Spleen (tissue), 11 donors: Measurements from ENCODE around the gene PDGFC. TPM values are rescaled to one million over a fixed set of nuclear protein-coding genes. Genes with fewer than 3 reads are reported as not detected.

ENCODE experiments used
- DNase-seq: peaks from one replicate; pipeline ENCODE4 v3.0.0-alpha.2; 2020
- H3K27ac ChIP-seq, 8 donors: fragments of 200-600 bp; sonication (generic) in 7 of 8; 1 replicate in 4 of 8; 2 replicates in 4 of 8; pipeline versions ENCODE4 v1.5.0 to v1.8.0; 2016 to 2021; ENCODE audit warnings: inconsistent platforms in 4 of 8, mild to moderate bottlenecking in 4 of 8, moderate library complexity in 1 of 8
- H3K27me3 ChIP-seq, 7 donors: fragments of 200-600 bp; sonication (generic) in 6 of 7; replicated peaks in 1 of 7; 1 replicate in 4 of 7; 2 replicates in 3 of 7; pipeline versions ENCODE4 v1.5.0 to v1.8.0; 2016 to 2021; ENCODE audit warnings: inconsistent platforms in 3 of 7, mild to moderate bottlenecking in 1 of 7
- H3K36me3 ChIP-seq, 6 donors: fragments of 200-600 bp; sonication (generic) in 5 of 6; 1 replicate in 4 of 6; 2 replicates in 2 of 6; pipeline versions ENCODE4 v1.5.0 to v1.8.0; 2016 to 2021; ENCODE audit warnings: inconsistent platforms in 2 of 6
- H3K4me1 ChIP-seq, 6 donors: fragments of 200-600 bp; sonication (generic) in 5 of 6; 1 replicate in 3 of 6; 2 replicates in 3 of 6; pipeline versions ENCODE4 v1.5.0 to v1.8.0; 2016 to 2021; ENCODE audit warnings: inconsistent platforms in 3 of 6
- H3K4me3 ChIP-seq, 8 donors: fragments of 200-600 bp; sonication (generic) in 7 of 8; 1 replicate in 4 of 8; 2 replicates in 4 of 8; pipeline versions ENCODE4 v1.5.0 to v1.8.0; 2016 to 2021; ENCODE audit warnings: inconsistent platforms in 4 of 8, mild to moderate bottlenecking in 4 of 8, moderate library complexity in 2 of 8
- H3K9me3 ChIP-seq, 8 donors: fragments of 200-600 bp; sonication (generic) in 7 of 8; 1 replicate in 4 of 8; 2 replicates in 4 of 8; pipeline versions ENCODE4 v1.5.0 to v1.8.0; 2016 to 2021; ENCODE audit warnings: inconsistent platforms in 4 of 8
- POLR2A ChIP-seq, 3 donors: fragments of 450-650 bp; IDR thresholded peaks; one replicate each; pipeline ENCODE4 v1.5.1; 2017; ENCODE audit warnings: antibody characterized with exemption in 3 of 3, mild to moderate bottlenecking in 1 of 3
- POLR2AphosphoS5 ChIP-seq, 3 donors: sonication (generic); formaldehyde crosslinking; IDR thresholded peaks; one replicate each; pipeline ENCODE4 v1.5.1; 2017; ENCODE audit warnings: antibody characterized with exemption in 3 of 3
- WGBS, 5 donors: extraction: QIAGEN DNeasy Blood & Tissue Kit in 3 of 5; methylation state at CpG; one replicate each; pipeline versions ENCODE4 v1.1.5 to v1.1.7; 2013 to 2018; 5-methylcytosine and 5-hydroxymethylcytosine counted together
- intact Hi-C: fragments of 100-400 bp; cut with DNase I; formaldehyde crosslinking; loops from one replicate; pipeline ENCODE4 v1.15.0; 2023; ENCODE audit warnings: low total_unique reads
- polyA plus RNA-seq, 3 donors: library from polyadenylated mRNA; stranded (reverse); fragments of 200-250 nt; gene quantifications; one replicate each; pipeline ENCODE4 v1.2.1, GENCODE V29; 2013
- total RNA-seq, 7 donors: library from RNA; depleted of rRNA in 3 of 7; stranded (reverse); fragments of >200 nt in 3 of 7; fragmentation: NEBNext Ultra II Directional in 4 of 7; extraction: Animal tissue kit (Norgen Biotek cat#: 25700) in 4 of 7; gene quantifications; one replicate each; pipeline versions ENCODE4 v1.1.0 to v1.2.1, GENCODE V29; 2016 to 2021
- TF ChIP-seq, protein P1 (sequence below), 11 experiments: fragments of 200-600 bp in 7 of 11; fragments of 450-650 bp in 4 of 11; sonication (generic) in 4 of 11; IDR thresholded peaks in 8 of 11; conservative IDR thresholded peaks in 3 of 11; 1 replicate in 7 of 11; 2 replicates in 4 of 11; pipeline versions ENCODE4 v1.4.0 to v1.8.0; 2016 to 2021; ENCODE audit warnings: antibody characterized with exemption in 11 of 11, inconsistent platforms in 4 of 11, mild to moderate bottlenecking in 1 of 11
- donor health status: healthy with polysubstance abuse.
- donor health status: DM: no; HTN: no; CAD: no; lungs with moderate emphysema.
- donor health status: DM: no; HTN: no; CAD: no.
- donor health status: Bipolar disorder and iron deficiency.
- donor health status: healthy.
- donor health status: DM: no; HTN: no; CAD: no.
- donor health status: DM: yes; HTN: yes; CAD: no.

Gene PDGFC
- total and polyA plus RNA-seq, 10 donors, result 1.6 to 24.7 (median 14.8) TPM

DNA sequence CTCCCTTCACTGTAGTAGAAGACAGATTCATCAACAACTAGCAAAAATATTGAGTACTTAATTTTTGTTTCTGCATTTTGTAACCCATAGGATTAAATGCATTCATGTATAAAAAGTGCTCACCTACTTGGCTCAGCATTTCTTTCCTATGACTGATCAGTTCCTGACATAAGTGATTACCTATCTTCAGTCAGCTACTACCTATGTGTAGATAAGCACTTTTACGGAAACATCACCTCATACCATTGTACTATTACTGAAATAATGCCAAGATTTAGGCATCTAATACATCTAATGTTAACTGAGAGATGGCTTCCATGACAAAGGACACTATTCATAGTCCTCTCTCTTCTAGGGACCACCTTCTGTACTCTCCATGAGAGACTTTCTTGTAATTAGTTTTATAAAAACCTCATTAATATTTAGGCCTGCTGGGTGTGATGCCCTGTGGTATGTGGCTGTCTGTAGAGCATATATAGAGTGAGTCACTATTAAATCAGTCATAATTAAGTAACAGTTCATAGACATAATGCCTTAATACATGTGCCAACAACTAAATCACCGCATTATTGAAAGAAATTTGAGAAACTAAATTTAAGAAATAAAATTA, 147.0 kb downstream of the PDGFC start:
- H3K27ac ChIP-seq, result no peak overlapping the region
- H3K4me3 ChIP-seq, result no peak overlapping the region
- DNase-seq, result no peak
- H3K27me3 ChIP-seq, result no peaks in the 10 kb centered on the region
- no peaks in the 10 kb centered on the region for H3K9me3 ChIP-seq
- intact Hi-C loops, result no loop called here
- 95 to 100% (median 96%) methylated on average over 2 of the region's 2 CpGs for WGBS, 5 donors
- H3K36me3 ChIP-seq, result no peaks in the 10 kb centered on the region
- H3K4me1 ChIP-seq, result peaks cover 0 to 3% (median 0%) of the 10 kb centered on the region in 6 donors
- no peak for TF ChIP-seq POLR2A (IDR thresholded peaks at IDR 0.05)
- TF ChIP-seq POLR2AphosphoS5 (IDR thresholded peaks at IDR 0.05), result no peak
- TF ChIP-seq, protein P1, sequence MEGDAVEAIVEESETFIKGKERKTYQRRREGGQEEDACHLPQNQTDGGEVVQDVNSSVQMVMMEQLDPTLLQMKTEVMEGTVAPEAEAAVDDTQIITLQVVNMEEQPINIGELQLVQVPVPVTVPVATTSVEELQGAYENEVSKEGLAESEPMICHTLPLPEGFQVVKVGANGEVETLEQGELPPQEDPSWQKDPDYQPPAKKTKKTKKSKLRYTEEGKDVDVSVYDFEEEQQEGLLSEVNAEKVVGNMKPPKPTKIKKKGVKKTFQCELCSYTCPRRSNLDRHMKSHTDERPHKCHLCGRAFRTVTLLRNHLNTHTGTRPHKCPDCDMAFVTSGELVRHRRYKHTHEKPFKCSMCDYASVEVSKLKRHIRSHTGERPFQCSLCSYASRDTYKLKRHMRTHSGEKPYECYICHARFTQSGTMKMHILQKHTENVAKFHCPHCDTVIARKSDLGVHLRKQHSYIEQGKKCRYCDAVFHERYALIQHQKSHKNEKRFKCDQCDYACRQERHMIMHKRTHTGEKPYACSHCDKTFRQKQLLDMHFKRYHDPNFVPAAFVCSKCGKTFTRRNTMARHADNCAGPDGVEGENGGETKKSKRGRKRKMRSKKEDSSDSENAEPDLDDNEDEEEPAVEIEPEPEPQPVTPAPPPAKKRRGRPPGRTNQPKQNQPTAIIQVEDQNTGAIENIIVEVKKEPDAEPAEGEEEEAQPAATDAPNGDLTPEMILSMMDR (IDR thresholded peaks at IDR 0.05 in 8 of 11, conservative IDR thresholded peaks at IDR 0.05 in 3 of 11), result no peak

DNA sequence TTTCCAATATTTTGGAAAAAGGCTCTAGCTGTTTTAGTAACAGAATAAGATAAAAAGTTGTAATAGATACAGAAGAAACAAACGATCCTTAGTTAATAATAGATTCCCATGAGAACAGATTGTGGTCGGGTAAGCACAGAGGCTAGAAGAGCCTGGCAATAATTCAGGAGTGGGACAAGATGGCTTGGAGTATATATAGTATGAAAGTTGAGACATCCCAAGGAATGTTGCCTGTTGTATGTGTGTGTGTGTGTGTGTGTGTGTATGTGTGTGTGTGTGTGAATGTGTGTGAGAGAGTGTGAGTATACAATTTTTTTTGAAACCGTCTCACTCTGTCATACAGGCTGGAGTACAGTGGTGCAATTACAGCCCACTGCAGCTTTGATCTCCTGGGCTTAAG, 150.7 kb downstream of the PDGFC start:
- H3K4me1 ChIP-seq, result no peaks in the 10 kb centered on the region
- H3K9me3 ChIP-seq, result peaks cover 0 to 5% (median 0%) of the 10 kb centered on the region in 8 donors
- no peak overlapping the region for H3K27ac ChIP-seq
- no peak for TF ChIP-seq POLR2AphosphoS5 (IDR thresholded peaks at IDR 0.05)
- TF ChIP-seq POLR2A (IDR thresholded peaks at IDR 0.05), result no peak
- TF ChIP-seq, protein P1 (IDR thresholded peaks at IDR 0.05 in 8 of 11, conservative IDR thresholded peaks at IDR 0.05 in 3 of 11), result no peak
- H3K4me3 ChIP-seq, result no peak overlapping the region
- no peak for DNase-seq
- H3K36me3 ChIP-seq, result no peaks in the 10 kb centered on the region
- H3K27me3 ChIP-seq, result no peaks in the 10 kb centered on the region
- intact Hi-C loops, result no loop called here
- WGBS, 5 donors, result 71 to 84% (median 81%) methylated on average over 3 of the region's 3 CpGs

DNA sequence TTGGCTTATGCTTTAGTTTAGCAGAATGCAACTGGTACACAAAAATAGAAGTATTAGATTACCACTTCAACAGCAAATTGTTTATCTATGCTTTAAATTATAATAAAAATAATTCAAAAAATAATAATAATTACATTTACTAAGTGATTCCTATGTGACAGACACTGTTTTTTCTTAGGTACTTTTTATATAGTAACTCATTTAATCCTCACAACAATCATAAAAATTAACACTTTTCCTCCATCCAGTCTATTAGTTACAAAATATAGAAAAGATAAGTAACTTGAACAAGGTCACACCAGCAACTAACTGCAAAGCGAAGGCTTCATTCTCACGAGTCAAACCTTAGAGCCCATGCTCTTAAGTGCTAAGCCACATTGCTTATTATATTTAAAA, 155.2 kb downstream of the PDGFC start:
- H3K9me3 ChIP-seq, result peaks cover 0 to 5% (median 0%) of the 10 kb centered on the region in 8 donors
- H3K36me3 ChIP-seq, result no peaks in the 10 kb centered on the region
- intact Hi-C loops, result no loop called here
- H3K4me1 ChIP-seq, result no peaks in the 10 kb centered on the region
- no peak overlapping the region for H3K27ac ChIP-seq
- 68 to 88% (median 75%) methylated on average over 2 of the region's 2 CpGs for WGBS, 5 donors
- no peak overlapping the region for H3K4me3 ChIP-seq
- no peaks in the 10 kb centered on the region for H3K27me3 ChIP-seq
- no peak for DNase-seq
- TF ChIP-seq, protein P1 (IDR thresholded peaks at IDR 0.05 in 8 of 11, conservative IDR thresholded peaks at IDR 0.05 in 3 of 11), result no peak
- no peak for TF ChIP-seq POLR2AphosphoS5 (IDR thresholded peaks at IDR 0.05)

DNA sequence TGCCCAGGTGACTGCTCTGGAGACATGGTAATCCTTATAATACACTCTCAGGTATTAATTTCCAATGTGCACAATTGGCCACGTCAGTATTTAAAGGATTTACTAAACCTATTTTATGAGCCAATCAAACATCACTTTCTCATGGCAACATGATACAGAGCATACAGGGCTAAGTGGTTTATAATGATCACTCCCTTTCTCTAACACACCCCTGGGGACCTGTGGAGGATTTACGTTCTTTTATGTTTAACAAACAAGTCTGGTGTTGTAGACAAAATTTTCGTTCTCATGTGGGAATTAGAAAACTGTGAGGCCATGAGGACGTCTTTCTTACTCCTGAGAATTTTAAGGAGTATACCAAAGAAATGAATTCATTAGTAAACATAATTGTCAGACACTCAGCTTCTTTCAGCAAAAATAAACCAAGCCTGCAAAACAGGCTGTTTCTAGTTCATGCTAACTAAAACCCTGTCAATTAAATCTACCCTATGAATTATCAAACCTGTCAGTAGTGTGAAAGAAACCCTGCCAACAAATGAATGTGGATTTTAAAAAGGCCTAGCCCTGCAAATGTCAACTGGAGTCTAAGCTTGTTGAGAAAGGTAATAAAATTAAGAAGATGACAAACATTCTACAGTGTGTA, 155.8 kb downstream of the PDGFC start:
- H3K4me1 ChIP-seq, result no peaks in the 10 kb centered on the region
- WGBS, 5 donors, result 55 to 81% (median 70%) methylated on average over 4 of the region's 4 CpGs
- DNase-seq, result no peak
- no peak overlapping the region for H3K27ac ChIP-seq
- no peaks in the 10 kb centered on the region for H3K36me3 ChIP-seq
- TF ChIP-seq POLR2AphosphoS5 (IDR thresholded peaks at IDR 0.05) (no peak), POLR2A (IDR thresholded peaks at IDR 0.05) (no peak)
- TF ChIP-seq, protein P1 (IDR thresholded peaks at IDR 0.05 in 8 of 11, conservative IDR thresholded peaks at IDR 0.05 in 3 of 11), result no peak
- peaks cover 0 to 5% (median 0%) of the 10 kb centered on the region in 8 donors for H3K9me3 ChIP-seq
- no peaks in the 10 kb centered on the region for H3K27me3 ChIP-seq
- H3K4me3 ChIP-seq, result no peak overlapping the region
- intact Hi-C loops, result no loop called here
